GM23338 (cell line): ENCODE measurements around the gene GSDMA. TPM values are rescaled to one million over a fixed set of nuclear protein-coding genes. Genes with fewer than 3 reads are reported as not detected.

ENCODE experiments used
- ATAC-seq: fragments of 200-7000 bp; cut with Tn5 transposase; 3 replicates; pipeline ENCODE4 v1.9.1; 2020
- DNase-seq: peaks from one replicate; pipeline ENCODE4 v3.0.0-alpha.2; 2015; ENCODE audit warnings: low spot score
- H2AFZ ChIP-seq: fragments of 200-600 bp; sonication (generic); 2 replicates; pipeline ENCODE4 v1.8.0; 2016; ENCODE audit warnings: antibody characterized with exemption, mild to moderate bottlenecking, moderate library complexity
- H3F3A ChIP-seq: fragments of 200-600 bp; sonication (generic); replicated peaks from 2 replicates; pipeline ENCODE4 v1.8.0; 2017; ENCODE audit warnings: antibody characterized with exemption, mixed run types, low read depth
- H3K27ac ChIP-seq: fragments of 200-600 bp; sonication (generic); 2 replicates; pipeline ENCODE4 v1.6.1; 2016; ENCODE audit warnings: low read depth
- H3K27me3 ChIP-seq: fragments of 200-600 bp; sonication (generic); 2 replicates; pipeline ENCODE4 v1.8.0; 2016; ENCODE audit warnings: mild to moderate bottlenecking, mixed run types, moderate library complexity; ENCODE audit not compliant: insufficient read depth
- H3K36me3 ChIP-seq: fragments of 200-600 bp; sonication (generic); 2 replicates; pipeline ENCODE4 v1.8.0; 2016; ENCODE audit warnings: mild to moderate bottlenecking; ENCODE audit not compliant: insufficient read depth
- H3K4me1 ChIP-seq: fragments of 200-600 bp; sonication (generic); 2 replicates; pipeline ENCODE4 v1.8.0; 2016; ENCODE audit warnings: mild to moderate bottlenecking, moderate library complexity; ENCODE audit not compliant: insufficient read depth
- H3K4me2 ChIP-seq: fragments of 200-600 bp; sonication (generic); 2 replicates; pipeline ENCODE4 v1.7.1; 2017; ENCODE audit warnings: mixed run types
- H3K4me3 ChIP-seq: fragments of 200-600 bp; sonication (generic); 2 replicates; pipeline ENCODE4 v1.6.1; 2016; ENCODE audit warnings: mixed run types
- H3K79me2 ChIP-seq: fragments of 200-600 bp; sonication (generic); replicated peaks from 2 replicates; pipeline ENCODE4 v1.8.0; 2017; ENCODE audit warnings: mild to moderate bottlenecking; ENCODE audit not compliant: insufficient read depth
- H3K9me2 ChIP-seq: fragments of 200-600 bp; sonication (generic); 2 replicates; pipeline ENCODE4 v1.8.0; 2017; ENCODE audit not compliant: insufficient read depth
- H4K20me1 ChIP-seq: fragments of 200-600 bp; sonication (generic); replicated peaks from 2 replicates; pipeline ENCODE4 v1.8.0; 2017; ENCODE audit warnings: mild to moderate bottlenecking; ENCODE audit not compliant: insufficient read depth
- H3K27ac Mint-ChIP-seq: 2 replicates; pipeline ENCODE4 v1.8.0; 2020; ENCODE audit warnings: inconsistent platforms, mild to moderate bottlenecking, moderate library complexity, mixed read lengths
- H3K27me3 Mint-ChIP-seq: 3 replicates; pipeline ENCODE4 v1.8.0; 2022; ENCODE audit warnings: low read depth, mild to moderate bottlenecking, moderate library complexity, mixed read lengths, inconsistent platforms; ENCODE audit not compliant: insufficient read depth, poor library complexity
- H3K36me3 Mint-ChIP-seq: 3 replicates; pipeline ENCODE4 v1.8.0; 2021; ENCODE audit warnings: low read depth, mild to moderate bottlenecking, inconsistent platforms, moderate library complexity, mixed read lengths
- H3K4me1 Mint-ChIP-seq: 3 replicates; pipeline ENCODE4 v1.8.0; 2020; ENCODE audit warnings: mild to moderate bottlenecking, inconsistent platforms, mixed read lengths
- H3K4me3 Mint-ChIP-seq: 3 replicates; pipeline ENCODE4 v1.8.0; 2021; ENCODE audit warnings: moderate library complexity, mild to moderate bottlenecking, inconsistent platforms, mixed read lengths
- H3K9me3 Mint-ChIP-seq: 3 replicates; pipeline ENCODE4 v1.8.0; 2020; ENCODE audit warnings: moderate library complexity, mild to moderate bottlenecking, inconsistent platforms, mixed read lengths
- CREB1 ChIP-seq: fragments of 250-450 bp; sonication (Bioruptor Pico); IDR thresholded peaks from 2 replicates; pipeline ENCODE4 v1.5.0; 2020; ENCODE audit warnings: low read depth, mild to moderate bottlenecking, moderate library complexity
- CTCF ChIP-seq, 2 experiments: fragments of 200-600 bp in 1 of 2; sonication (generic) in 1 of 2; conservative IDR thresholded peaks; 2 replicates each; pipeline versions ENCODE4 v1.5.1 to v1.6.1; 2016 to 2017; ENCODE audit warnings: antibody characterized with exemption in 2 of 2, low read depth in 2 of 2, mild to moderate bottlenecking in 2 of 2, moderate library complexity in 1 of 2
- ETS1 ChIP-seq: IDR thresholded peaks from 2 replicates; pipeline ENCODE4 v1.6.1; 2016; ENCODE audit warnings: antibody characterized with exemption
- EZH2 ChIP-seq: fragments of 200-600 bp; sonication (generic); IDR thresholded peaks from one replicate; pipeline ENCODE4 v1.8.0; 2017; ENCODE audit warnings: antibody characterized with exemption, mild to moderate bottlenecking, low read depth; ENCODE audit not compliant: unreplicated experiment
- EZH2phosphoT487 ChIP-seq: fragments of 200-600 bp; sonication (generic); IDR thresholded peaks from one replicate; pipeline ENCODE4 v1.8.1; 2018; ENCODE audit warnings: antibody characterized with exemption; ENCODE audit not compliant: unreplicated experiment
- JUNB ChIP-seq: IDR thresholded peaks from one replicate; pipeline ENCODE4 v1.6.1; 2016; ENCODE audit warnings: antibody characterized with exemption; ENCODE audit not compliant: unreplicated experiment
- NANOG ChIP-seq: IDR thresholded peaks from 2 replicates; pipeline ENCODE4 v1.6.1; 2016; ENCODE audit warnings: antibody characterized with exemption, borderline replicate concordance
- POLR2AphosphoS5 ChIP-seq: IDR thresholded peaks from 2 replicates; pipeline ENCODE4 v1.6.1; 2016; ENCODE audit warnings: antibody characterized with exemption, low read depth
- REST ChIP-seq: IDR thresholded peaks from one replicate; pipeline ENCODE4 v1.6.1; 2018; ENCODE audit warnings: antibody characterized with exemption; ENCODE audit not compliant: unreplicated experiment
- STAT1 ChIP-seq: IDR thresholded peaks from one replicate; pipeline ENCODE4 v1.6.1; 2016; ENCODE audit warnings: antibody characterized with exemption; ENCODE audit not compliant: unreplicated experiment
- ZNF114 ChIP-seq: fragments of 250-450 bp; sonication (Bioruptor Pico); IDR thresholded peaks from 2 replicates; pipeline ENCODE4 v1.5.0; 2020; ENCODE audit warnings: mild to moderate bottlenecking, moderate library complexity
- ZNF331 ChIP-seq: fragments of 250-450 bp; sonication (Bioruptor Pico); IDR thresholded peaks from 2 replicates; pipeline ENCODE4 v1.5.0; 2020; ENCODE audit warnings: low read depth, mild to moderate bottlenecking, moderate library complexity
- ZNF462 ChIP-seq: fragments of 250-450 bp; sonication (Bioruptor Pico); IDR thresholded peaks from 2 replicates; pipeline ENCODE4 v1.5.0; 2020; ENCODE audit warnings: mild to moderate bottlenecking, moderate library complexity
- polyA plus RNA-seq: library from polyadenylated mRNA; unstranded; fragments of >200 nt; fragmentation: Nextera tagmentation; extraction: Ambion mirVana; gene quantifications from 2 replicates; pipeline ENCODE4 v1.2.1, GENCODE V29; 2016
- total RNA-seq: library from RNA; depleted of rRNA; stranded (reverse); fragments of >200 nt; shearing (Covaris generic); gene quantifications from 2 replicates; pipeline ENCODE4 v1.2.3, GENCODE V29; 2014

GSDMA gene
- total and polyA plus RNA-seq, 2 experiments from 2014 or later: not detected

- no peaks in the 10 kb centered on the region for H3K79me2 ChIP-seq
- Mint-ChIP-seq H3K4me3 (no peak overlapping the region), H3K9me3 (0 out of 3 replicates have a peak, but pooled peaks cover 5% of the 10 kb centered on the region), H3K27ac (peak overlapping the region; percentile 66; the same call in 1 of the 2 replicates), H3K36me3 (peaks cover 18% of the 10 kb centered on the region), H3K4me1 (peaks cover 44% of the 10 kb centered on the region), H3K27me3 (peaks cover 31% of the 10 kb centered on the region)
- H3K4me3 ChIP-seq: no peak overlapping the region
- peaks cover 4% of the 10 kb centered on the region; the same call in 1 of the 2 replicates for H3F3A ChIP-seq
- peaks cover 28% of the 10 kb centered on the region for H3K4me1 ChIP-seq
- no peaks in the 10 kb centered on the region for H4K20me1 ChIP-seq
- no peaks in the 10 kb centered on the region for H3K27me3 ChIP-seq
- ATAC-seq (no peak), DNase-seq (no peak)
- no peak overlapping the region for H3K4me2 ChIP-seq
- TF ChIP-seq ZNF331 (CRISPR knock-in tag): no peak
- TF ChIP-seq EZH2: no peak
- no peak for TF ChIP-seq JUNB
- no peak for TF ChIP-seq ZNF114 (CRISPR knock-in tag)
- no peak for TF ChIP-seq ZNF462 (CRISPR knock-in tag)
- no peak for TF ChIP-seq CREB1 (CRISPR knock-in tag)
- TF ChIP-seq CTCF (conservative IDR thresholded peaks at IDR 0.05; ENCODE audit: low read depth in 2 of 2): no peak
- no peak for TF ChIP-seq POLR2AphosphoS5
- TF ChIP-seq NANOG: no peak
- TF ChIP-seq STAT1: no peak
- no peak for TF ChIP-seq ETS1
- TF ChIP-seq EZH2phosphoT487: no peak
- no peak for TF ChIP-seq REST
- no peak overlapping the region for H3K27ac ChIP-seq
- no peaks in the 10 kb centered on the region for H3K9me2 ChIP-seq
- no peak overlapping the region; the same call in 1 of the 2 replicates for H2AFZ ChIP-seq
- peaks cover 3% of the 10 kb centered on the region; the same call in 1 of the 2 replicates for H3K36me3 ChIP-seq
Measured at GRCh38 chr17:40015998-40016985, 53.5 kb downstream of the GSDMA start.
